H1 (cell line): Measurements from ENCODE around the gene SPATA16. TPM values are rescaled to one million over a fixed set of nuclear protein-coding genes. Genes with fewer than 3 reads are reported as not detected.

Source experiments
- CHD2 ChIP-seq: IDR thresholded peaks from 2 replicates; pipeline ENCODE4 v1.6.1; 2012; ENCODE audit warnings: low read length, improper control_type of control experiment
- CHD7 ChIP-seq: fragments of 300-600 bp; sonication (generic); IDR thresholded peaks from 2 replicates; pipeline ENCODE4 v1.7.1; 2012; ENCODE audit warnings: low read length, moderate library complexity, mild to moderate bottlenecking, inconsistent platforms; ENCODE audit not compliant: insufficient replicate concordance
- CREB1 ChIP-seq: IDR thresholded peaks from 2 replicates; pipeline ENCODE4 v1.6.1; 2012; ENCODE audit warnings: inconsistent platforms
- CTCF ChIP-seq, 3 experiments: IDR thresholded peaks; 1 replicate in 2 of 3; 2 replicates in 1 of 3; pipeline versions ENCODE4 v1.5.1 to v1.6.1; 2011; ENCODE audit warnings: low read length in 3 of 3, mild to moderate bottlenecking in 3 of 3, inconsistent platforms in 2 of 3, low read depth in 1 of 3, moderate library complexity in 1 of 3; ENCODE audit not compliant: insufficient read depth in 1 of 3; ENCODE audit errors: control extremely low read depth in 1 of 3
- JUN ChIP-seq: IDR thresholded peaks from 2 replicates; pipeline ENCODE4 v1.6.1; 2011; ENCODE audit warnings: low read depth, mild to moderate bottlenecking, improper control_type of control experiment, low read length
- MAX ChIP-seq: IDR thresholded peaks from 2 replicates; pipeline ENCODE4 v1.6.1; 2012; ENCODE audit warnings: inconsistent platforms
- POLR2AphosphoS5 ChIP-seq: IDR thresholded peaks from 2 replicates; pipeline ENCODE4 v1.6.1; 2011; ENCODE audit warnings: low read depth, low read length
- SP4 ChIP-seq: IDR thresholded peaks from 2 replicates; pipeline ENCODE4 v1.6.1; 2012; ENCODE audit warnings: low read length, inconsistent platforms
- SRF ChIP-seq: IDR thresholded peaks from 2 replicates; pipeline ENCODE4 v1.6.1; 2011; ENCODE audit warnings: mild to moderate bottlenecking, low read depth, low read length, moderate library complexity
- TEAD4 ChIP-seq: IDR thresholded peaks from 2 replicates; pipeline ENCODE4 v1.6.1; 2012; ENCODE audit warnings: low read depth, low read length, inconsistent platforms, mixed read lengths
- YY1 ChIP-seq: IDR thresholded peaks from 2 replicates; pipeline ENCODE4 v1.6.1; 2011; ENCODE audit warnings: low read depth, mild to moderate bottlenecking, low read length
- polyA plus RNA-seq, 7 experiments: library from polyadenylated mRNA; depleted of rRNA in 3 of 7; stranded (reverse) in 5 of 7; unstranded in 2 of 7; fragments of >200 nt in 5 of 7; fragments of 200-250 nt in 2 of 7; gene quantifications; 1 replicate in 5 of 7; 2 replicates in 1 of 7; 4 replicates in 1 of 7; pipeline versions ENCODE4 v1.2.1 to v1.2.3, GENCODE V29; 2011 to 2013; ENCODE audit warnings: missing spikeins in 2 of 7, mixed read lengths in 2 of 7
- total RNA-seq: library from RNA; stranded (reverse); fragmentation: NEBNext Ultra II Directional; extraction: Animal tissue kit (Norgen Biotek cat#: 25700); gene quantifications from 2 replicates; pipeline ENCODE4 v1.2.1, GENCODE V29; 2021

SPATA16 gene
- total and polyA plus RNA-seq, 2 of the 8 experiments (the other 6 are each of a cell fraction or from before 2014, with no cell fraction given): 0.05 to 2.7 TPM

GRCh38 chr3:172973799-172974198, 167.2 kb downstream of the SPATA16 start (continued):
- TF ChIP-seq CHD7: no peak
- no peak for TF ChIP-seq SRF
- no peak for TF ChIP-seq CTCF (IDR thresholded peaks at IDR 0.05; ENCODE audit: control extremely low read depth in 1 of 3, insufficient read depth in 1 of 3, low read depth in 1 of 3, low read length in 3 of 3)
- no peak for TF ChIP-seq CREB1
- no peak for TF ChIP-seq CHD2
- TF ChIP-seq TEAD4: no peak
- TF ChIP-seq SP4: no peak
- no peak for TF ChIP-seq MAX
- no peak for TF ChIP-seq POLR2AphosphoS5
- no peak for TF ChIP-seq JUN
- TF ChIP-seq YY1: no peak
